Astrocyte (in vitro differentiated cells and primary cell): ENCODE data around the gene PLA2G4A.

Experiments
- EZH2 ChIP-seq: IDR thresholded peaks from 2 replicates; pipeline ENCODE4 v1.6.1; 2012; ENCODE audit warnings: mild to moderate bottlenecking, low read length, inconsistent platforms; ENCODE audit not compliant: insufficient read depth
- TF ChIP-seq, protein P1 (sequence below): IDR thresholded peaks from 2 replicates; pipeline ENCODE4 v1.5.1; 2011; ENCODE audit warnings: low read depth, mild to moderate bottlenecking, inconsistent platforms, low read length, moderate library complexity; ENCODE audit not compliant: insufficient read depth

DNA sequence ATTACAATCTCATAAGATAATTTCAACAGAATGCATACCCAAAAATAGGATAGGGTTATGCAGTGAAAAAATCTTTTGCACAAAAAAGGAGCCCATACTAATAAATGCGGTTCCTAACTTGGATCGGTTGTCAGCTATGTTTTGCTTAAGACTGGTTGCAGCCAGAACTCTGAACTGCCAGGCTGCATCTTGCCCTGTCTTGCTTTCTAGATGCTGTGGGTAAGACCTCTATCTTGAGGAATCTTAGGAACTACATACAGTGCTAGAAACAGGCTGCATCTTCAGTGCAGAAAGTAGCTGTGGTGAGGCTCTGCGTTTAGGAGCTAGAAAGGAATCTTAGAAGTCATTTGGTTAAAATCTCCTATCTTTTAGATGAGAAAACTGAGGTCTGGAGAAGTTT lies 45.6 kb upstream of the PLA2G4A start:
- TF ChIP-seq, protein P1, sequence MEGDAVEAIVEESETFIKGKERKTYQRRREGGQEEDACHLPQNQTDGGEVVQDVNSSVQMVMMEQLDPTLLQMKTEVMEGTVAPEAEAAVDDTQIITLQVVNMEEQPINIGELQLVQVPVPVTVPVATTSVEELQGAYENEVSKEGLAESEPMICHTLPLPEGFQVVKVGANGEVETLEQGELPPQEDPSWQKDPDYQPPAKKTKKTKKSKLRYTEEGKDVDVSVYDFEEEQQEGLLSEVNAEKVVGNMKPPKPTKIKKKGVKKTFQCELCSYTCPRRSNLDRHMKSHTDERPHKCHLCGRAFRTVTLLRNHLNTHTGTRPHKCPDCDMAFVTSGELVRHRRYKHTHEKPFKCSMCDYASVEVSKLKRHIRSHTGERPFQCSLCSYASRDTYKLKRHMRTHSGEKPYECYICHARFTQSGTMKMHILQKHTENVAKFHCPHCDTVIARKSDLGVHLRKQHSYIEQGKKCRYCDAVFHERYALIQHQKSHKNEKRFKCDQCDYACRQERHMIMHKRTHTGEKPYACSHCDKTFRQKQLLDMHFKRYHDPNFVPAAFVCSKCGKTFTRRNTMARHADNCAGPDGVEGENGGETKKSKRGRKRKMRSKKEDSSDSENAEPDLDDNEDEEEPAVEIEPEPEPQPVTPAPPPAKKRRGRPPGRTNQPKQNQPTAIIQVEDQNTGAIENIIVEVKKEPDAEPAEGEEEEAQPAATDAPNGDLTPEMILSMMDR = no peak
- no peak for TF ChIP-seq EZH2
